ENCODE measurements around the gene DLX5. TPM values are rescaled to one million over a fixed set of nuclear protein-coding genes. Genes with fewer than 3 reads are reported as not detected.
A peak's percentile ranks its signal among the peaks of the same experiment; 100 is the strongest.

The DLX5 gene
- total RNA-seq, 2 experiments from 2014 or later = not detected

DNA sequence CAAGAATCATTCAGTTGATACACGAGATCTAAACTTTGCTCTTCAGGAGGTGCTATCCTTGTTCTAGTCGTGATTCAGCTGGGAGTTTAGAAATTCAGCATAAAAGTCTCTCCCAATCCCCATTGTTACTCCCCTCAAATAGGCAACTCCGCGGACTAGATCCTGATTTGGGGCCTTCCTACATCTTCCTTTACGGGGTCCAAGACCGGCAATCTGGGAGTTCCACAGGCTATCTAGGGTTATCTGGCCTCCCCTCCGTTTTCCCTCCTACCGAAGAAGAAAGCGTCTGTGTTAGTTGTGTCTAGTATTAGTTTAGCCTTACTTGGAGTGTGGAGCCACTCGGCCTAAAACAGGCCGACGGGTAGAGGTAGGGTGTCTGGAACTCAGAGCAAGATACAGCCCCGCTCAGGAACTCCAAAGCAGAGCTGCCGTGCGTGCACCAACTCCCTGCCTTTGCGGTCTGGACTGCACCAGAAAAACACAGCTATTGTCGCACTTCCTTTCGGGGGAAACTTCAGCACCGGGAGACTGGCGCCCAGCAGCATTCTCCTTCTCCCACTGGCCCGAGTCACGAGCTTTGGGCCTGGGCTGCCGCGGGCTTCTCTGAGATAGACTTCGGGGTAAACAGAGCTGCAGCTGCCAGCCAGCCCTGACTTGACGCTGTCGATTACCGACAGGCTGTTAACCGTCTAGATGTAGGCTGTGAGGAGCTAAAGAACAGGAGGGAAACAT lies 1.5 kb upstream of the DLX5 start:
- CTCF ChIA-PET = interaction anchor here (1.0 to 4.0 kb wide), 15 partner anchors 13 to 1124 kb away, joined by 3 to 29 read pairs (median 4); partner anchors contain the start of gene DLX6
- POLR2A ChIA-PET = interaction anchor here (0.7 kb wide), 1 partner anchor 18 kb away, joined by 3 read pairs; no protein-coding TSS in a partner anchor
- H3K4me1 Mint-ChIP-seq (ENCODE audit: low read depth) = peaks cover 46% of the 10 kb centered on the region

GRCh38 chr7:97025130-97025499 lies 484 bp upstream of the DLX5 start:
- intact Hi-C loops (cut with micrococcal nuclease) = loop anchor here (5.0 kb wide), 3 partner anchors 33 to 1108 kb away; no protein-coding TSS in a partner anchor
- TF ChIP-seq, protein P1, sequence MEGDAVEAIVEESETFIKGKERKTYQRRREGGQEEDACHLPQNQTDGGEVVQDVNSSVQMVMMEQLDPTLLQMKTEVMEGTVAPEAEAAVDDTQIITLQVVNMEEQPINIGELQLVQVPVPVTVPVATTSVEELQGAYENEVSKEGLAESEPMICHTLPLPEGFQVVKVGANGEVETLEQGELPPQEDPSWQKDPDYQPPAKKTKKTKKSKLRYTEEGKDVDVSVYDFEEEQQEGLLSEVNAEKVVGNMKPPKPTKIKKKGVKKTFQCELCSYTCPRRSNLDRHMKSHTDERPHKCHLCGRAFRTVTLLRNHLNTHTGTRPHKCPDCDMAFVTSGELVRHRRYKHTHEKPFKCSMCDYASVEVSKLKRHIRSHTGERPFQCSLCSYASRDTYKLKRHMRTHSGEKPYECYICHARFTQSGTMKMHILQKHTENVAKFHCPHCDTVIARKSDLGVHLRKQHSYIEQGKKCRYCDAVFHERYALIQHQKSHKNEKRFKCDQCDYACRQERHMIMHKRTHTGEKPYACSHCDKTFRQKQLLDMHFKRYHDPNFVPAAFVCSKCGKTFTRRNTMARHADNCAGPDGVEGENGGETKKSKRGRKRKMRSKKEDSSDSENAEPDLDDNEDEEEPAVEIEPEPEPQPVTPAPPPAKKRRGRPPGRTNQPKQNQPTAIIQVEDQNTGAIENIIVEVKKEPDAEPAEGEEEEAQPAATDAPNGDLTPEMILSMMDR (IDR thresholded peaks at IDR 0.05) = no peak
- no peak overlapping the region for H3K27ac Mint-ChIP-seq
- H3K9me3 Mint-ChIP-seq = no peaks in the 10 kb centered on the region
- peaks cover 2% of the 10 kb centered on the region for H3K36me3 Mint-ChIP-seq (ENCODE audit: low read depth)
- no peak for DNase-seq
- ChIA-PET POLR2A (no interaction called here), CTCF (interaction anchor here (1.1 kb wide), 1 partner anchor 18 kb away, joined by 3 read pairs; no protein-coding TSS in a partner anchor)
- no peak for ATAC-seq
- no peak overlapping the region for H3K4me3 Mint-ChIP-seq
- peaks cover 80% of the 10 kb centered on the region for H3K27me3 Mint-ChIP-seq
- peaks cover 46% of the 10 kb centered on the region for H3K4me1 Mint-ChIP-seq (ENCODE audit: low read depth)

More for the DNA sequence above, 1.5 kb upstream of the DLX5 start:
- intact Hi-C loops (cut with micrococcal nuclease) = loop anchor here (2.0 to 5.0 kb wide), 4 partner anchors 34 to 1109 kb away; no protein-coding TSS in a partner anchor
- H3K27me3 Mint-ChIP-seq = peaks cover 75% of the 10 kb centered on the region
- ATAC-seq = peak; percentile 25
- H3K27ac Mint-ChIP-seq = no peak overlapping the region
- TF ChIP-seq, protein P1 (IDR thresholded peaks at IDR 0.05) = no peak
- no peaks in the 10 kb centered on the region for H3K9me3 Mint-ChIP-seq
- H3K4me3 Mint-ChIP-seq = peak overlapping the region; percentile 61
- peaks cover 2% of the 10 kb centered on the region for H3K36me3 Mint-ChIP-seq (ENCODE audit: low read depth)
- DNase-seq = no peak

GRCh38 chr7:97022491-97023306 lies 1.9 kb downstream of the DLX5 start:
- Mint-ChIP-seq H3K4me3 (no peak overlapping the region), H3K27ac (no peak overlapping the region), H3K27me3 (peaks cover 95% of the 10 kb centered on the region), H3K4me1 (ENCODE audit: low read depth) (peaks cover 44% of the 10 kb centered on the region), H3K36me3 (ENCODE audit: low read depth) (peaks cover 2% of the 10 kb centered on the region), H3K9me3 (no peaks in the 10 kb centered on the region)
- DNase-seq = no peak
- TF ChIP-seq, protein P1 (IDR thresholded peaks at IDR 0.05) = no peak
- ChIA-PET POLR2A (interaction anchor here (0.6 to 0.7 kb wide), 2 partner anchors 434 to 788 kb away, joined by 4 read pairs; no protein-coding TSS in a partner anchor), CTCF (interaction anchor here (0.8 to 1.8 kb wide), 3 partner anchors 14 to 849 kb away, joined by 3 to 5 read pairs (median 4); no protein-coding TSS in a partner anchor)
- ATAC-seq = no peak
- intact Hi-C loops (cut with micrococcal nuclease) = no loop called here

- Mint-ChIP-seq H3K4me3 (no peak overlapping the region), H3K27ac (no peak overlapping the region), H3K9me3 (no peaks in the 10 kb centered on the region), H3K4me1 (ENCODE audit: low read depth) (peaks cover 41% of the 10 kb centered on the region), H3K27me3 (peaks cover 95% of the 10 kb centered on the region), H3K36me3 (ENCODE audit: low read depth) (peaks cover 2% of the 10 kb centered on the region)
- TF ChIP-seq, protein P1 (IDR thresholded peaks at IDR 0.05) = no peak
- no peak for DNase-seq
- ChIA-PET CTCF (interaction anchor here (0.8 to 1.8 kb wide), 4 partner anchors 14 to 848 kb away, joined by 3 to 5 read pairs (median 4); no protein-coding TSS in a partner anchor), POLR2A (interaction anchor here (0.6 to 0.7 kb wide), 2 partner anchors 433 to 787 kb away, joined by 4 read pairs; no protein-coding TSS in a partner anchor)
- no peak for ATAC-seq
- intact Hi-C loops (cut with micrococcal nuclease) = no loop called here
Measured at GRCh38 chr7:97021747-97022490, 2.7 kb downstream of the DLX5 start.

Measured in activated CD8-positive, alpha-beta T cell treated with anti-CD3 and anti-CD28 coated beads for 36 hours (primary cell).